ENCODE data around the gene NISCH.
A peak's percentile ranks its signal among the peaks of the same experiment; 100 is the strongest.

The NISCH gene

DNA sequence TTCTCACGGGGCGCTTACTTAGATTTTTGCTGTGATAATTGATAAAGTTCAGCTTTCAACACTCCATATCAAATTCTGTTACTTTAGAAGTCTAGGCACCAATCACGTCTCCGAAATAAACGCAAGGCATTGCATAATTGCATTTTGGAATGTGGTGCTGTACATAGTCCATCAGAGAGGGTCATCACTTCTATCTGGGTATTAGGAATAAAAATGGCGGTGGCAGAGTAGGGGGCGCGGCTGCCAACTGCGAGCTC lies 80.6 kb downstream of the NISCH start:
- no peak for DNase-seq

DNA sequence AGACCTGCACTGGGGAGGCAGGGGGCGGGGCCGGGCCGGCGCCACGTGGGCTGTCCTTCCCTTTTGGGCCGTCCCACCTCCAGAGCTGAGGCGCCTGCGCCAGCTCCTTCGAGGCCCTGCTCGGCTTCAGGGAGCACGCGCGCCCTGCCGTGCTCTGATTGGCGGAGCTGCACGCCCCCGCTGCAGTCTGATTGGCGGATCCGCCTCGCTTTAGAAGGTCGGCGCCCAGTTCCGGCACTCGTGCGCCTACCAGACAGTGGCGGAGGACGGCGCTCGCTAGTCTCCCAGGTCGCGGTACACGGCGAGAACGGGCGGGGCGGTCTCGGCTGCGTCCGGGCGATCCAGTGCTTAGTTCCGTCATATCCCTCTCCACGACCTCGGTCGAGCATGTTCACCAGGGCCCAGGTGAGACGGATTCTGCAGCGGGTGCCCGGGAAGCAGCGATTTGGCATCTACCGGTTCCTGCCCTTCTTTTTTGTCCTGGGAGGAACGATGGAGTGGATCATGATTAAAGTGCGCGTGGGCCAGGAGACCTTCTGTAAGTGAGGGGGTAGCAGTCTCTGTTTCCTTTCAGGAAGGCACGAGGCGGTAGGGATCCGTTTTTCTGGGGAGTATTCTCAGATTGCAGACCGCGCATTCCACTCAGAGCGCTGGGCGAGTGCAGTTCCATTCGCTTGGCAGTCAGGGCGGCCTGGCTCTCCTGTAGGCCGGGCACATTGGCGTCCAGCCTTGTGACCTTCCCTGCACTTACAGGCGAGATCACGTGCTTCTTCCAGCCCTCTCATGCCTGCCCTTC lies 81.2 kb downstream of the NISCH start, which contains the start of gene UQCC5:
TSS of gene UQCC5 (plus strand) at position 237 of the 796 bp plus-strand sequence. CDS start at position 388, 151 bp downstream.
- peak; percentile 65 to 99 (median 94) for DNase-seq

DNA sequence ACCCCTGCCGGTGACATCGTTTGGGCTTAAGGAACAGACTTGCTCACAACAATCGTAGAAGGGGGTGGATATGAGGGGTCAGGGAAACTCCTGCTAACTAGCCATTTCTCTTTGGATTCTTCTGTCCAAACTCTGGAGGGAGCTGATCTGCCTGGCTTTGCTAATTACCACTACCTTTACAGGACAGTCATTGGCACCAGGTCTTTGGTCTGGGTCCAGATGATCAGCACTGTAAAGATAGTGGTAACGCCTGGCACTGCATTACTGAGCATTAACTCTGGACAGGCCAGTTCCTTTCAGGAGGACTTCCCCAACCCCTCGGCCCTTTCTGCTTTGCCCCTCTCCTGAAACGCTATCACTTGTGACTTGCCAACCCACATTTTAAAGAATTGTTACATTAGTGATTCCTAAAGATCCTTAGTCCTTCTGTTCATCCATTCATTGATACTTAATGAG lies 81.8 kb downstream of the NISCH start:
- no peak for DNase-seq

DNA sequence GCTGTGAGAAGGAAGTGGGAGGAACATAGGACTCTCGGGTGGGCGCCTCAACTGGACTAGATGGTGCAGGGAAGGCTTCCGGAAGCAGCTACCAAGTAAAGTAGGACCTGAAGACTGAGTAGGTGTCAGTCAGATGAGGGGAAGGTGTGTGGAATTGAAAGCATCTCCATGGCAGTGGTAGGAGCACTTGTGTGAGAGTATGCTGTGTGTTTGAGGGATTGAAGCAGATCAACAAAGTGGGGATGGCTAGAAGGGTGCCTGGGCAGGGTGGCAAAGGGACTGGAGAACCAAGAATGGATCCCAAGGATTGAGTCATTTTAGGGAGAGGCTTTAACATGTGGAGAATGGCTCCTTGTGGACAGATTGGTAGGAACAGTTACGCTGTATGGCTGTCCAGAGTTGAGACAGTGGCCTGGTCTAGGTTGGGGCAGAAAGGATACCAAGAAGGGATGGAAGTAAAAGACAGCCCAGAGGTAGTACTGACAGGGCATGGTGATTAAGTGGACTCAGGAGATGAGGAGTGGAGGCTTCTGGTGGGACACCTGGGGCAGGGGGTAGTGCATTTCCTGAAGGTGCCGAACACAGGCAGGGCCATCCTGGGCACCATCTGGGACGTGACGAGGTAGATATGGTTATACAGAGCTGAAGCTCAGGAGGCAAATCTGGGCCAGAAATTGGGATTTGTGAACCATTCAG lies 82.5 kb downstream of the NISCH start:
- DNase-seq = no peak

DNA sequence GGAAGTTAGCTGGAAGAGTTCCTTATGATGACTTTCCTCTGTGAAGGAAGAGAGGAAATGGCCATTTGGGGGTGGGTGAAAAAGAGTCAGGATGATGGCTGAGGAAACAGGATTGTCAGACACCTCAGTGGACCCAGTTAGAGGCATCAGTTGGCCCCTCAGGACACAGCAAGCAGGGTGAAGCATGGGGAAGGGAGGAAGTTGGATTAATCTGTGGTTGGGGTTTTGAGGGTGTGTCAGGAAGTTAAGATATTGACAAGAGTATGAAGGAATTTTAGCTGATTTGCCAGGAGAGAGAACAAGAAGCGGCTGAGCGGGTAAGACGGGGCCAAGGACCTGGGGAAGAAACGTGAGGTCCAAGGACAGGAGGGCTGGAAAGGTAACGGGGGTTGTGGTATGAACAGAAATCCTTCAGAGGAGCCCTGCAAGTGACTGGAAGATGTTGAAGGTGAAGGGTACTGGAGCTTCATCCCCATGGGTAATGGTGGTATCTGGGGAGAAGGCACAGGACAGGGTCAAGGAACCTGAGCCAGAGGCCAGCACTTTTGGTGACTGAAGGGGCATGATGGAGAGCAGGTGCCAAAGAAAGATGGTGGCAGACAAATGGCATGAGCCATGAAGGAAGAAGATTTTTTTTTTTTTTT lies 83.7 kb downstream of the NISCH start:
- DNase-seq = no peak

DNA sequence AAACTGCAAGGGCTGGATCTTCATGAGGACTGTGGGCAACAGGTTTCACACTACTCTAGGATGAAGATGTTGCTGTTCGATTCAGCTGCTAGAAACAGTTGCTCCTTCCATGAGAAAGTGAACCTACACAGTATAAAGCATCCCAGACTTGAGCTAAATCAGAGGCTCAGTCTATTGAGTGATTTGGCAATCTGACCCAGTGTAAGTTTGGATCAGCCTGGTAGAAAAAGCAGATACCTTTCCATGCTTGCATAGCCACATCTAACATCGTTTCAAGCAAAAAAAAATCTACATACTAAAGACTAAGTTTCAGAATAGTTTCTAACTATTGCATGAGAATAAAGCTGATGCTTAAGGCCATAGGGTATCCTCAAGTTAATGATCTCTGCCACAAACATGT lies 85.6 kb downstream of the NISCH start:
- DNase-seq = no peak

Data from amygdala (tissue), 56 donors.